ENCODE results near the gene MTCH1.
A peak's percentile ranks its signal among the peaks of the same experiment; 100 is the strongest.

MTCH1 gene

GRCh38 chr6:37027036-37027720 is 41.2 kb upstream of the MTCH1 start:
- TF ChIP-seq TEAD4 (IDR thresholded peaks at IDR 0.05) (no peak), REST (IDR thresholded peaks at IDR 0.05; ENCODE audit: low read depth) (no peak), CEBPB (IDR thresholded peaks at IDR 0.05) (no peak), TAF1 (IDR thresholded peaks at IDR 0.05; ENCODE audit: low read depth) (no peak), YY1 (IDR thresholded peaks at IDR 0.05; ENCODE audit: low read depth) (no peak), EGR1 (IDR thresholded peaks at IDR 0.05) (no peak), FOXM1 (IDR thresholded peaks at IDR 0.05; ENCODE audit: borderline replicate concordance, low read depth) (no peak), EP300 (IDR thresholded peaks at IDR 0.05; ENCODE audit: borderline replicate concordance) (no peak), USF1 (IDR thresholded peaks at IDR 0.05) (no peak), MAX (IDR thresholded peaks at IDR 0.05) (no peak), TCF12 (IDR thresholded peaks at IDR 0.05; ENCODE audit: low read depth) (no peak), RAD21 (IDR thresholded peaks at IDR 0.05; ENCODE audit: low read depth) (no peak), ZBTB7A (IDR thresholded peaks at IDR 0.05; ENCODE audit: low read depth) (no peak), NFIC (IDR thresholded peaks at IDR 0.05) (no peak), CREB1 (IDR thresholded peaks at IDR 0.05; ENCODE audit: low read depth) (no peak)

GRCh38 chr6:37025621-37026466 is 39.8 kb upstream of the MTCH1 start:
- TF ChIP-seq FOXM1 (IDR thresholded peaks at IDR 0.05; ENCODE audit: borderline replicate concordance, low read depth) (no peak), REST (IDR thresholded peaks at IDR 0.05; ENCODE audit: low read depth) (0 out of 2 replicates have a peak, but pooled peaks have one; percentile 9)

- TF ChIP-seq NFIC (IDR thresholded peaks at IDR 0.05) (0 out of 2 replicates have a peak, but pooled peaks have one; percentile 16), EGR1 (IDR thresholded peaks at IDR 0.05) (no peak), MAX (IDR thresholded peaks at IDR 0.05) (no peak)
Observed at GRCh38 chr6:37024656-37025337, 38.8 kb upstream of the MTCH1 start.

- TF ChIP-seq CEBPB (IDR thresholded peaks at IDR 0.05): no peak
- TF ChIP-seq CREB1 (IDR thresholded peaks at IDR 0.05; ENCODE audit: low read depth): no peak
- no peak for TF ChIP-seq EP300 (IDR thresholded peaks at IDR 0.05; ENCODE audit: borderline replicate concordance)
- no peak for TF ChIP-seq TCF12 (IDR thresholded peaks at IDR 0.05; ENCODE audit: low read depth)
- no peak for TF ChIP-seq TEAD4 (IDR thresholded peaks at IDR 0.05)
- TF ChIP-seq RAD21 (IDR thresholded peaks at IDR 0.05; ENCODE audit: low read depth): no peak
- no peak for TF ChIP-seq MAX (IDR thresholded peaks at IDR 0.05)
Observed at GRCh38 chr6:37022135-37022863, 36.3 kb upstream of the MTCH1 start.

GRCh38 chr6:37021356-37022129 is 35.5 kb upstream of the MTCH1 start:
- TF ChIP-seq REST (IDR thresholded peaks at IDR 0.05; ENCODE audit: low read depth) (no peak), RAD21 (IDR thresholded peaks at IDR 0.05; ENCODE audit: low read depth) (peak; percentile 65)
